GM12891 (cell line): ENCODE measurements around the gene NRXN3.

Experiments used
- DNase-seq: peaks from one replicate; pipeline ENCODE4 v3.0.0; 2011; ENCODE audit warnings: low spot score; ENCODE audit not compliant: insufficient read length
- FAIRE-seq: peaks from 2 replicates; lab custom pipeline; 2011; peaks lifted over from hg19 to GRCh38; lab: Jason Lieb, UNC
- PAX5 ChIP-seq: IDR thresholded peaks from 2 replicates; pipeline ENCODE4 v1.6.1; 2011; ENCODE audit warnings: low read length, moderate library complexity, mild to moderate bottlenecking; ENCODE audit not compliant: insufficient read depth, severe bottlenecking
- POLR2A ChIP-seq: IDR thresholded peaks from 2 replicates; pipeline ENCODE4 v1.6.1; 2011; ENCODE audit warnings: low read depth, low read length, control low read depth
- POLR2AphosphoS5 ChIP-seq: IDR thresholded peaks from 2 replicates; pipeline ENCODE4 v1.6.1; 2011; ENCODE audit warnings: low read depth, low read length, control low read depth
- POU2F2 ChIP-seq: IDR thresholded peaks from 2 replicates; pipeline ENCODE4 v1.6.1; 2011; ENCODE audit warnings: low read depth, mild to moderate bottlenecking, control low read depth, low read length, moderate library complexity
- SPI1 ChIP-seq: IDR thresholded peaks from 2 replicates; pipeline ENCODE4 v1.6.1; 2011; ENCODE audit warnings: low read depth, low read length, control low read depth
- TAF1 ChIP-seq: IDR thresholded peaks from 2 replicates; pipeline ENCODE4 v1.6.1; 2011; ENCODE audit warnings: low read depth, low read length, control low read depth

The NRXN3 gene

GRCh38 chr14:79540394-79540793, 1370.2 kb downstream of the NRXN3 start:
- DNase-seq, result no peak
- no peak for FAIRE-seq
- TF ChIP-seq SPI1 (no peak), PAX5 (no peak), POLR2AphosphoS5 (no peak), POU2F2 (no peak), POLR2A (no peak)

GRCh38 chr14:79542121-79542520, 1371.9 kb downstream of the NRXN3 start:
- FAIRE-seq (no peak), DNase-seq (no peak)
- no peak for TF ChIP-seq SPI1

- FAIRE-seq, result no peak
- TF ChIP-seq SPI1 (no peak), TAF1 (no peak), POLR2A (no peak), PAX5 (no peak), POLR2AphosphoS5 (no peak), POU2F2 (no peak)
- DNase-seq, result no peak
Observed at GRCh38 chr14:79543348-79543747, 1373.2 kb downstream of the NRXN3 start.

GRCh38 chr14:79543967-79544697, 1374.0 kb downstream of the NRXN3 start:
- FAIRE-seq (no peak), DNase-seq (no peak)
- no peak for TF ChIP-seq POLR2A

- FAIRE-seq (no peak), DNase-seq (no peak)
- TF ChIP-seq SPI1 (no peak), POLR2AphosphoS5 (no peak), TAF1 (no peak), POU2F2 (no peak), POLR2A (no peak), PAX5 (no peak)
Observed at GRCh38 chr14:79544698-79545070, 1374.5 kb downstream of the NRXN3 start.

GRCh38 chr14:79548836-79549235, 1378.7 kb downstream of the NRXN3 start:
- DNase-seq (no peak), FAIRE-seq (no peak)
- TF ChIP-seq SPI1 (no peak), TAF1 (no peak), POLR2AphosphoS5 (no peak), PAX5 (no peak), POLR2A (no peak)

- no peak for FAIRE-seq
- TF ChIP-seq POU2F2 (no peak), POLR2AphosphoS5 (no peak), SPI1 (no peak), POLR2A (no peak), PAX5 (no peak), TAF1 (no peak)
- DNase-seq, result no peak
Observed at GRCh38 chr14:79549515-79549914, 1379.3 kb downstream of the NRXN3 start.

GRCh38 chr14:79551523-79551922, 1381.3 kb downstream of the NRXN3 start:
- no peak for FAIRE-seq
- no peak for DNase-seq
- no peak for TF ChIP-seq TAF1
- no peak for TF ChIP-seq POLR2A
- no peak for TF ChIP-seq PAX5
- TF ChIP-seq SPI1, result no peak
- no peak for TF ChIP-seq POLR2AphosphoS5
- TF ChIP-seq POU2F2, result no peak

GRCh38 chr14:79552778-79553177, 1382.6 kb downstream of the NRXN3 start:
- FAIRE-seq (no peak), DNase-seq (no peak)
- TF ChIP-seq POU2F2, result no peak
- TF ChIP-seq PAX5, result no peak
- no peak for TF ChIP-seq TAF1
- TF ChIP-seq POLR2A, result no peak

GRCh38 chr14:79554816-79555215, 1384.6 kb downstream of the NRXN3 start:
- FAIRE-seq (no peak), DNase-seq (no peak)
- TF ChIP-seq POLR2A, result no peak
- no peak for TF ChIP-seq TAF1
- TF ChIP-seq SPI1, result no peak
- no peak for TF ChIP-seq POLR2AphosphoS5
- TF ChIP-seq POU2F2, result no peak
- TF ChIP-seq PAX5, result no peak

GRCh38 chr14:79555429-79555828, 1385.3 kb downstream of the NRXN3 start:
- TF ChIP-seq POLR2A (no peak), POU2F2 (no peak), PAX5 (no peak), POLR2AphosphoS5 (no peak), SPI1 (no peak), TAF1 (no peak)
- DNase-seq (no peak), FAIRE-seq (no peak)
